ENCODE results near the gene USH1C.

Gene USH1C

GRCh38 chr11:17544181-17544622 is at the start of gene USH1C:
TSS of gene USH1C (minus strand) at chr11:17544416. CDS start at chr11:17544307, 109 bp downstream.
- DNase-seq (ENCODE audit: low read depth in 2 of 2, low spot score in 1 of 2) = no peak

- no peak for DNase-seq (ENCODE audit: low read depth in 2 of 2, low spot score in 1 of 2)
These were observed 49.4 kb upstream of the USH1C start for GRCh38 chr11:17593466-17594245.

DNA sequence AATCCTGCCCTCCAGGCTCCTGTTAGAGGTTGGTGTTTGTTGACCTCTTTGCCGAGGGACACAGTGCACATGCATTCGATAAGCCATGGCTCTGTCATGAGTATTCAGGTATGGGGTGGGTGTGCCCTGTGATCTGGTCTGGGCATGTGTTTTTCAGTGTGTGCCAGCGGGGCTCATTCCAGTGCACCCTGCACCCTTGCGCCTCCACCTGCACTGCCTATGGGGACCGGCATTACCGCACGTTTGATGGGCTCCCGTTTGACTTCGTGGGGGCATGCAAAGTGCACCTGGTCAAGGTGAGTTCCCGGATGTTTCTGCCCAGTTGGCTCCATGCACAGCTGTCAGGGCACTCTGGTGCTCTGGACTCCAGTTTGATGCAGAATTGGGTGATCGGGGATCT is 47.1 kb upstream of the USH1C start:
- DNase-seq (ENCODE audit: low read depth in 2 of 2, low spot score in 1 of 2) = no peak

GRCh38 chr11:17590463-17590862 is 46.2 kb upstream of the USH1C start:
- no peak for DNase-seq (ENCODE audit: low read depth in 2 of 2, low spot score in 1 of 2)

GRCh38 chr11:17588721-17589120 is 44.5 kb upstream of the USH1C start:
- no peak for DNase-seq (ENCODE audit: low read depth in 2 of 2, low spot score in 1 of 2)

GRCh38 chr11:17588166-17588565 is 44.0 kb upstream of the USH1C start:
- DNase-seq (ENCODE audit: low read depth in 2 of 2, low spot score in 1 of 2) = no peak

GRCh38 chr11:17585911-17586695 is 41.9 kb upstream of the USH1C start:
- no peak for DNase-seq (ENCODE audit: low read depth in 2 of 2, low spot score in 1 of 2)

- DNase-seq (ENCODE audit: low read depth in 2 of 2, low spot score in 1 of 2) = no peak
These were observed 37.5 kb upstream of the USH1C start for GRCh38 chr11:17581732-17582053.

DNA sequence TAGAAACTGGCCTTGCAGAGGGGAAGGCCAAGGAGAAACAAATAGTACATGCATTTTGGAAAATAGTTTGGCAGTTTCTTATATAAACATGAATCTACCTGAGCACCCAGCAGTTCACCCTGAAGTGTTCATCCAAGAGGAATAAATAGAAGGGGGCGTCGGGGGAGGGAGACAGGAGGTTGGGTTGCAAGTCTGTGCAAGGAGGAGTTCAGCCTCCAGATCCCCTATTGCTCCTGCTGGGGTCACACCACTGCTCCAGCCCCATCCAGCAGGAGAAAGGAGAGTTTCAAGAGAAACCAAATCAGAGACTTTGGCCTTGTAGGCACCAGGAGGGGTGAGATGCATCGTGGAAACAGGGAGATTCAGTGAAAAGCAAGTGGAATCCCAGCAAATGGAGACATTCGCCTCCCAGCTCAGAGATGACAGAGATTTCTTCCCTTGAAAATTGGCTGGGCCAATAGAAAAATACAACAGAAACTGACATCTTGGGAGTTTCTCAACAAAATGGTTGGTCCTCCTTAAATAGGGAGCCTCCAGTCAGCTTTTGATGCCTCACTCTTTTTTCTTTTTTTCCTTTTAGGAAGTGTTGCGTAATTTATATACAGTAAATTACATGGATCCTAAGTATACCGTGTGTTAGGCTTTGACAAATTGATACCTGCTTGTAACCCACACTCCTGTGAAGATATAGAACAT is 37.0 kb upstream of the USH1C start:
- no peak for DNase-seq (ENCODE audit: low read depth in 2 of 2, low spot score in 1 of 2)

DNA sequence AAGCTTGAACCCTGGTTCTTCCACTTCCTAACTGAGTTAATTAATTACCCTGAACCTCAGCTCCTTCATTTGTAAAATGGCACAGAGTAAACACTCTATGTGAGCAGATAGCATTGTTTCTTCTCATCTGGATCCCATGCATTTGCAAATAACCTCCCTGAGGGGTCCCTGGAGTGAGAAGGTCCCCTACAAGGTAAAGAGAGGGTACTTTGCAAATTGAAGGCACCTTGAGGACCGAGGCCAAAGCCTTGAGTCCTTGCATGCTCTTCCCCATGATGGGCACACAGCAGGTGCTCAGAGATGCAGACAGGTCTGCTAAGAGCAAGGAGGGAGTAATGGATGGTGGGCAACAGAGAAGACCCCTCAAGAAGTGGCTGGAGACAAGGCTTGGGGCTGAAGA is 36.1 kb upstream of the USH1C start:
- DNase-seq (ENCODE audit: low read depth in 2 of 2, low spot score in 1 of 2) = no peak

GRCh38 chr11:17579451-17579850 is 35.2 kb upstream of the USH1C start:
- DNase-seq (ENCODE audit: low read depth in 2 of 2, low spot score in 1 of 2) = no peak

DNA sequence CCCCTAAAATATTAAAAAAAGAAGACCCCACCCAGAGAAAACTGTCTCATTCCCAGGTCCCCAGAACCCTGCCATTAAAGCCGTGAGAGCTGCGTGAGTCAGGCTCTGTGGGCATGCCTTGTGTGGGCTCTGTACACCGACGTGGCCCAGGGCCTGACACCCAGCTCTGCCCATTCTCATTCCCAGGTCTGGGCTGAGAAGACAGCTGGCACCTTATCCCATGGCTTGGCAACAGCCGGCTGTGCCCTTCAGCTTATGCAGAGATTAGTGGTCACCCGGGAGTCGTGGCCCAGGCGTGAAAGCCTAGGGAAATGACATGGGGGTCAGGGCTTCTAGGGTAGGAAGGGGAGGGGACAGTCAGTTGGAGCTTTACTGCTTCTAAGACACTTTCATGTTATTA is 34.7 kb upstream of the USH1C start:
- DNase-seq (ENCODE audit: low read depth in 2 of 2, low spot score in 1 of 2) = no peak

GRCh38 chr11:17578296-17578695 is 34.1 kb upstream of the USH1C start:
- no peak for DNase-seq (ENCODE audit: low read depth in 2 of 2, low spot score in 1 of 2)

- DNase-seq (ENCODE audit: low read depth in 2 of 2, low spot score in 1 of 2) = no peak
These were observed 31.5 kb upstream of the USH1C start for GRCh38 chr11:17575431-17576425.

GRCh38 chr11:17574141-17575091 is 30.2 kb upstream of the USH1C start:
- DNase-seq (ENCODE audit: low read depth in 2 of 2, low spot score in 1 of 2) = no peak

GRCh38 chr11:17573526-17573925 is 29.3 kb upstream of the USH1C start:
- no peak for DNase-seq (ENCODE audit: low read depth in 2 of 2, low spot score in 1 of 2)

- no peak for DNase-seq (ENCODE audit: low read depth in 2 of 2, low spot score in 1 of 2)
These were observed 28.7 kb upstream of the USH1C start for GRCh38 chr11:17572791-17573460.

GRCh38 chr11:17572359-17572690 is 28.1 kb upstream of the USH1C start:
- no peak for DNase-seq (ENCODE audit: low read depth in 2 of 2, low spot score in 1 of 2)

Data from stimulated activated CD8-positive, alpha-beta memory T cell treated with anti-CD3 and anti-CD28 coated beads, Interleukin-4, amount 100 ng/mL, for 1 hour (primary cell).